Measurements from ENCODE around the gene PLPP3.

DNA sequence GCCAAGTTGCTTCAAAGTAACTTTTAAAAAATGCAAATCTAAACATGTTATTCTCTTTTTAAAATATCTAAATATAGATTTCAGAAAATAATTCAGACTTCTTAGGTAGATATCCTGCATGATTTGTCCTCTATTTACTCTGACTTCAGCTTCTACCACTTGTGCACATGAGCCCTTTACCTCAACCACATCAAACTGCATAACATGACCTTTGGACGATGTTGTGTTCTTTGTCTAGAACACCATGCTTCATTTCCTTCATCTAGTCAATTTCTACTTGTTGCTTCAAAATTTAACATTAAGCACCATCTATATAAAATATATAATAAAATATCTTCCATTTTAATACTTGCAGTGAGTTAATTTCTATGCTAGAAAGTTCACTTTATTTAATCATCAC is 96.9 kb downstream of the PLPP3 start:
- TF ChIP-seq TARDBP (IDR thresholded peaks at IDR 0.05) (no peak), ELF4 (IDR thresholded peaks at IDR 0.05) (no peak), CTBP1 (IDR thresholded peaks at IDR 0.05; ENCODE audit: borderline replicate concordance) (no peak), HDGF (IDR thresholded peaks at IDR 0.05; ENCODE audit: borderline replicate concordance) (no peak), FOXM1 (IDR thresholded peaks at IDR 0.05; ENCODE audit: borderline replicate concordance) (no peak), FOXA1 (IDR thresholded peaks at IDR 0.05) (no peak), SP1 (IDR thresholded peaks at IDR 0.05) (no peak), SUZ12 (IDR thresholded peaks at IDR 0.05) (no peak), BHLHE40 (IDR thresholded peaks at IDR 0.05; ENCODE audit: borderline replicate concordance) (no peak), NFRKB (IDR thresholded peaks at IDR 0.05) (no peak), FOXK2 (IDR thresholded peaks at IDR 0.05) (no peak)
- TF ChIP-seq, protein P1, sequence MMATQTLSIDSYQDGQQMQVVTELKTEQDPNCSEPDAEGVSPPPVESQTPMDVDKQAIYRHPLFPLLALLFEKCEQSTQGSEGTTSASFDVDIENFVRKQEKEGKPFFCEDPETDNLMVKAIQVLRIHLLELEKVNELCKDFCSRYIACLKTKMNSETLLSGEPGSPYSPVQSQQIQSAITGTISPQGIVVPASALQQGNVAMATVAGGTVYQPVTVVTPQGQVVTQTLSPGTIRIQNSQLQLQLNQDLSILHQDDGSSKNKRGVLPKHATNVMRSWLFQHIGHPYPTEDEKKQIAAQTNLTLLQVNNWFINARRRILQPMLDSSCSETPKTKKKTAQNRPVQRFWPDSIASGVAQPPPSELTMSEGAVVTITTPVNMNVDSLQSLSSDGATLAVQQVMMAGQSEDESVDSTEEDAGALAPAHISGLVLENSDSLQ (IDR thresholded peaks at IDR 0.05): no peak

All from HEK293T (cell line).